Jurkat, Clone E6-1 (cell line): ENCODE results near the gene METTL15. TPM values are rescaled to one million over a fixed set of nuclear protein-coding genes. Genes with fewer than 3 reads are reported as not detected.
"Not testable (repeated sequence)": the region's sequence is repeated elsewhere in the genome, so short reads cannot be mapped to it uniquely, and the experiment has no call there.

ENCODE experiments used
- DNase-seq: peaks from one replicate; pipeline ENCODE4 v3.0.0-alpha.2; 2011; ENCODE audit warnings: low read depth, low spot score
- H3K4me3 ChIP-seq: 2 replicates; pipeline ENCODE4 v1.5.1; 2011; ENCODE audit warnings: mild to moderate bottlenecking, low read length, control low read depth, moderate library complexity
- polyA plus RNA-seq: library from polyadenylated mRNA; unstranded; fragments of >200 nt; gene quantifications from one replicate; pipeline ENCODE4 v1.2.1, GENCODE V29; 2012; ENCODE audit warnings: missing spikeins; ENCODE audit not compliant: insufficient read length, insufficient read depth

Gene METTL15, protein sequence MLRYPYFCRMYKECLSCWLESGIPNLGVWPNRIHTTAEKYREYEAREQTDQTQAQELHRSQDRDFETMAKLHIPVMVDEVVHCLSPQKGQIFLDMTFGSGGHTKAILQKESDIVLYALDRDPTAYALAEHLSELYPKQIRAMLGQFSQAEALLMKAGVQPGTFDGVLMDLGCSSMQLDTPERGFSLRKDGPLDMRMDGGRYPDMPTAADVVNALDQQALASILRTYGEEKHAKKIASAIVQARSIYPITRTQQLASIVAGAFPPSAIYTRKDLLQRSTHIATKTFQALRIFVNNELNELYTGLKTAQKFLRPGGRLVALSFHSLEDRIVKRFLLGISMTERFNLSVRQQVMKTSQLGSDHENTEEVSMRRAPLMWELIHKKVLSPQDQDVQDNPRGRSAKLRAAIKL
- 7.6 TPM for polyA plus RNA-seq

DNA sequence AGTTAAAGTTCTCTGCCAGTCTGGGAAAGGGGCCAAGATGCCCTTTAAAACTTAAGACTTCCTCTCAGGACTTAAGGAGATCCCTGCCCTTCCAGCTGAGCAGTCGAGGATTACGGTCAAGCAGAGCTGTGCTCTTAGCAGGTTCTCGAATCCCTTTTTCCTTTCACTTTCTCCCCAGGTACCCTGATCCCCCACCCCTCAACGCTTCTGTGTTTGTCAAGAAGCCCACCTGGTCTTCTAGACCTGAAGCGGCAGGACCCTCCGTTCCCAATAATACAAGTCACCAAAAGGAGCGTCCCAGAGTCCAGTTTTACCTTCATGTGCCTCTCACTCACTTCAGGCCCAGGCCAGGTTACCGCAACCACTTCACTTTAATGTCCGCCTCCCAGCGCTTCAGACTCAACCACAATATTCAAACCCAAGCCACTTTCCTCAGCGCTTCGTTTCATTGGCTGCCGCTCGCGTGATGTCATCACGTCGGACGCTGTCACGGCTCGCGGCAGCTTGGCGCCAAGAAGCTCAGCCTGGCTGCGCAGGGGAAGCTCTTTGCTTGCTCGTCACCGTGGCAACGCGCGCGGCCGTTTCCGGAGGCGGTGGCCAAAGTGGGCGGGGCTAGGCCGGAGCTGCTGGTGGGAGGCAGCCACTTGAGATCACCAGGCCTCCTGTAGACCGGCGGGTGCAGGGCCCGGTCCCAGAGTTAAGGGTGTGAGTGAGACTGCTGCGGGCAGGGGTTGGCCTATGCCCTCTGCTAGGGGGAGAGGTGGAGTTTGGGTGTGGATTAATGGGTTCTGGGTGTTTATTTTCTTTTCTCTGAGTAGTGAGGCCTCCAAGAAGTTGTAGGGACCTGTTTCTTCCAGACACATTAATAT, at the start of gene METTL15, which contains the start of gene KIF18A:
Gene METTL15 (plus strand): TSS at position 639 of the 869 bp plus-strand sequence. CDS start 4,947 bp downstream, outside the sequence.
Gene KIF18A (minus strand): TSS at position 407 of the 869 bp plus-strand sequence. CDS start 10,209 bp downstream, outside the sequence.
- peak within 1 kb of the TSS; percentile 69 for H3K4me3 ChIP-seq
- DNase-seq: peak; percentile 94

DNA sequence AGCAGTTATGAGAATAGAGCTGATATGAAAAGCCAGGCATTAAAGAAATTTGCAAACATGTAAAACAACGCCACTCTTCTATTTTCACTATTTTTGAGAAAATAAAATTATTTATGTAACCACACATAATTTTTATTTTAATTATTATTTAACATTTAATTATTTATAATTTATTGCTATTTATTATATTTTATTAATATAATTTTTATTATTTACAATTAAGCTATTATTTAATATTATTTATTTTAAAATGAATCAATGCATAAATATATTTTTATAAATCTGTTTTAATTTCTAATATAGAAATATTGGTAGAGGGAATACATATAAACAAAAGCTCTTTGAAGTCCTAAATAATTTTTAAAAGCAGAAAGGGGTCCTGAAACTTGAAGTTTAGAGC, 36.9 kb upstream of the METTL15 start:
- H3K4me3 ChIP-seq: no peak overlapping the region
- DNase-seq: no peak

DNA sequence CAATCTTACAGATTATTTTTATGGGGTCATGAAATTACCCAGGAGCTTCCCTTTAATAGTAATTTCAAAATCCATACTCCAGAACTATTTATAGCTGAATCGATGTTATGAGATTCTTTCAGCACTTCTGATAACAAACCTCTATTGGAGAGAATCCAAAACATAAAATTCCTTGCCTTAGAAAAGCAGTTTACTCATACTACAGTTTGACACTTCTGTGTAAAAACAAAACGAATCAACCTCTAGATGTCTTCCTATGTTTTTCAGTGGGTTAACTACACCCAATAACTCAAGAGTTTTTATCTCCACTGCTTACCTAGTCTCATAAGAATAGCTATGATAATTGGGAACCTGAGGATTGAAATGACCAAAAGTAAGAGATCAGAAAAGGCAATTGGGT, 35.9 kb upstream of the METTL15 start:
- DNase-seq: no peak
- H3K4me3 ChIP-seq: no peak overlapping the region

DNA sequence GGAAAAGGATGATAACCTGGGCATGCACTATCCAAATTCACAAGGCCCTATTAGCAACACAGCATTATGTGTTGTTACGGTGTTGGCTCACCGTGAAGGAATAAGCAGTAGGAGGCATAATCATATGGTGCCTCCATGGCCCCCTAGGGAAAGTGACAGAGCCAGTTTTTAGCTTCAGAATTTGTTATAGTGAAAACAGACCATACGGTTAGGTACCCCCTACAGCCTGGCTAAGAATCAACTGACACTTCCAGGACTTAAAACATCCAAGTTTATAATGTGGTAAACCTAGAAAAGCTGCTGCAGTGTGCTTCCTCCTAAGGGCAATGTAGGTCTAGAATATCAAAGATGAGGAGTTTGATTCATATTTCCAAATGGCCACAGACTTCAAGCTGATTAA, 30.7 kb upstream of the METTL15 start:
- no peak overlapping the region for H3K4me3 ChIP-seq
- DNase-seq: no peak

DNA sequence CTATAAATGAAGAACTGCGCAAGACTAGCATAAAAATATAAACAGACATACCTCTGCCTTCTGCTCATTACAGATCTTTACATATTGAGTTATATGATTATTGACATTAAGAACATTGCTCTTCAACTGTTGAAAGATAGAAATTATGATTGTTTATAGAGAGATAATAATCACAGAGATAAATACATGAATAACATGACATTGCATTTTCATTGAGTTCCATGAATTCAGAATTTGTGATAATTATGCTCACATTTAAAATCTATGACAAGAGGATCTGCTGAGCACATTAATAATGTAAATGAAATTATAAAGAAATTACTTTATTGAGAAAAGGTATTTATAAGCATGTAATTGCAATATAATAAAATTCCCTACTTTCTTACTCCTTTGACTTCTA, 25.1 kb upstream of the METTL15 start:
- no peak for DNase-seq
- H3K4me3 ChIP-seq: no peak overlapping the region

DNA sequence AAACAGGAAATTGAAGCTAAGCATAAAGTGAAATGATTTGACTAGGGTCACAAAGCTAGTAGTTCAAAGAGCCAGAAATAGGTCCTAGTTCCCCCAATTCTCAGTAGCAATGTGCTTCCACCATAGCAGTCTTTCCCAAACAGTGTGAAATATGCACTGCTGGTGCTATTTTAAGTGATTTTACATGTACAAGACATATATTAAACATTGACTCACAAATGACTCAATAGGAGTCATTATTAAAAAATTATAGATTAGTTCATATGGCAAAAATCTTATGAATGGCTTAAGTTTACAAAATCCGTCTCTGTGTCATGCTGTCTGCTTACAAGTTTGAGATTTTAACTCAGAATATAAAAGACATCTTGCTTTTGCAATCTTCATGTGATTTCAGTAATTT, 21.6 kb upstream of the METTL15 start:
- H3K4me3 ChIP-seq: no peak overlapping the region
- DNase-seq: no peak

DNA sequence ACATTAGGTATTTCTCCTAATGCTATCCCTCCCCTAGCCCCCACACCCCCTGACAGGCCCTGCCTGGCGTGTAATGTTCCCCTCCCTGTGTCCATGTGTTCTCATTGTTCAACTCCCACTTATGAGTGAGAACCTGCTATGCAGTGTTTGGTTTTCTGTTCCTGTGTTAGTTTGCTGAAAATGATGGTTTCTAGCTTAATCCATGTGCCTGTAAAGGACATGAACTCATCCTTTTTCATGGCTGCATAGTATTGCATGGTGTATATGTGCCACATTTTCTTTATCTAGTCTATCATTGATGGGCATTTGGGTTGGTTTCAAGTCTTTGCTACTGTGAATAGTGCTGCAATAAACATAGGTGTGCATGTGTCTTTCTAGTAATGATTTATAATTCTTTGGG, 21.0 kb upstream of the METTL15 start:
- not testable (repeated sequence) for H3K4me3 ChIP-seq, DNase-seq

DNA sequence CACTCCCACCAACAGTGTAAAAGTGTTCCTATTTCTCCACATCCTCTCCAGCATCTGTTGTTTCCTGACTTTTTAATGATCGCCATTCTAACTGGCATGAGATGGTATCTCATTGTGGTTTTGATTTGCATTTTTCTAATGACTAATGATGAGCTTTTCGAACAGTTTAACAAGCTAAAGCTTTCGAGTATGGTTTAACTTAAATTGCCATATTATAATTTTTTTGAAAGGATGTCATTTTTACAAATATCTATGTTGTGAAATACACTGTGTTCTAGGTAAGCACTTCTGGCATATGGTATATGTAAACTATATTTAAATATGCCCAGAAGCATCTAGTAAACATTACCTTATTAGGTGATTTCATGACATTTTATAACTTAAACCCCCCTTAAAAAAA, 20.5 kb upstream of the METTL15 start:
- not testable (repeated sequence) for DNase-seq, H3K4me3 ChIP-seq

DNA sequence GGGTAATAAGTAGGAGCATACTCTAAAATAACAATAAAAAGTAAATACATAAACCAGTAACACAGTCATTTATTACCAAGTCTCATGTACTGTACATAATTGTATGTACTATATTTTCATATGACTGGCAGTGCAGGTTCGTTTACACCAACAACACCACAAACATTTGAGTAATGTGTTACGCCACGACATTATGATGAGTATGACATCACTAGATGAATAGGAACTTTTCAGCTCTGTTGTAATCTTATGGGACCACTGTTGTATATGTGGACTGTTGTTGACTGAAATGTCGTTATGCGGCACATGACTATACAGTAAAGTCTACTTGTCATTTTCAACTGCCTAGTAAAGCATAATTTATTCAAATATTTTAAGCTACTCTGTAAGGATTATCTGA, 18.8 kb upstream of the METTL15 start:
- DNase-seq: no peak
- H3K4me3 ChIP-seq: no peak overlapping the region

DNA sequence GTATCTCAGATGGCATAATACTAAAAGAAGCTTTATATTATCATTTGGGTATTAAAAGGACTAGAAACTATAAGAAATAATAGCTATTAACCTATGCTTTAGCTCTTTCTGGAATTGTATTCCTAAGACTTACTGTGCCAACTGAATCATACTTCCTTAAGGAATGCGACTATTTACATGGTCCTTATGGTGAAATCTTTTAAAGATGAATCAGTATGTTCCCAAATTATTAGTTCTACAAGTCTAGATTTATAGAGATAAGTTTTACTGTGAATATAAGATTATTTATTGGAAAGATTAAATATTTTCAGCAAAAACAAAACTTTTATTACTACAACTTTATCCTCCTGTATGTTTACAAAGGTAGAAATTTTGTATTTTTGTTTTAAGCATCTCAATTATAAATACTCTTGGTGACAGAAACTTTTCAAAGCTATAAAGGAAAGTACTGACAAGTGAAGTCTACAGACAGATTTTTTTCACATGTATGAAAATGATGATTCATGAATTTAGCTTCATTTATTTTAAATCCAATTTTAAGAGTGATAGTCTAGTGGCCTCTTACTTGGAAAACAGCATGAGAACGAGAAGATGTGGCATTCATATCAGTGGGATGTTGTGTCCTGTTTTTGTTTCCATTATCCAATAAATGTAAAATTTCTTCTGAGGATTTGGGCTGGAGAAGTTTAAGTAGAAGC, 18.0 kb upstream of the METTL15 start:
- DNase-seq: no peak
- no peak overlapping the region for H3K4me3 ChIP-seq

DNA sequence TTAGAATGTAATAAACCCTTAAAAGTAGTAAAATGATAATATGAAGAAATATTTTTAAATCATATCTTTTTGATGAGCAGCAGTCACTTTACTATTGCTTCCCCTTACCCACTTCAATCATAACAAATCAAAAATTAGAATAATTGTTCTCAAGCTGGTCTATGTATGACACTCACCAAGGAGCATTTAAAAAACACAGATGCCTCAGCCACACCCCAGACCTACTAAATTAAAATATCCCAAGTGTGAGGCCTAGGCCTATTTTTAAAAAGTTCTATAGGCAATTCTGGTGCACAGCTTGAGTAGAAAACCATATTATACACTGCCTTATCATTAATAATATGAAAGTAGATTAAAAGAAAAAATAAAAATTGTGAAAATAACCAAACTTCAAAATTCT, 15.4 kb upstream of the METTL15 start:
- DNase-seq: no peak
- no peak overlapping the region for H3K4me3 ChIP-seq

DNA sequence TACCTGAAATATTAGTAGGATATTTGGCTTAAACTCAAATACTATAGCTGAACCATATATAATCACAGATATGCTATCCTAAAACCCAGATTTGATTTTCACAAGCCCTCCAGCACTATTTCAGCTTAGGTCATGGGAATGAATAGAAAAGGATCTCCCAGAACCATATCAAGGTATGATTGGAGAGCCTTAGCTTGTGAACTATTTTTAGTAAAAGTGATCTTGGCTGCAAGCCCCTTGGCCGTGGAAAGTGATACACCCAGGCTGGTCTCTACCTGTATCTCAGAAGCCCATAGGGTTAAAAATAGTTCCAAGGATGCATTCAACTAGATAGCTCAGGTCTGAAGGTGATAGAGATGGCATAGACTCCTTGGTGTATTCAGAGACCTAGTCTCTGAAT, 9.9 kb upstream of the METTL15 start:
- DNase-seq: no peak

DNA sequence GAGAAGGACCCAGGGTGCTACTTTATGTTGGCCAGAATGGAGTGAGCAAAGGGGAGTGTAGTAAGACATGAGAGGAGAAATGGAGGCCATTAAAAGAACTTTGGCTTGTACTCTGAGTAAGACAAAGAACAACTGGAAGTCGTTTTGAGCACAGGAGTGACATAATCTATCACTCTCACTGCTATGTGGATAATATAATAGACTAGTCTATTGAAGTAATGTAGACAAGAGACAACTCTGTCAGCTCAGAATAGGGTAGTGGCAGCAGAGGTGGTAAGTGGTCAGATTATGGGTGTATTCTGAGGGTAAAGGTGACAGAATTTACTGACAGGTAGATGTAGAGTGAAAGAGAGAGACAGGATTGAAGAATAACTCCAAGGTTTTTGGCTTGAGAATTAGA, 8.5 kb upstream of the METTL15 start:
- no peak overlapping the region for H3K4me3 ChIP-seq
- no peak for DNase-seq

More for the DNA sequence above, 9.9 kb upstream of the METTL15 start:
- H3K4me3 ChIP-seq: no peak overlapping the region

DNA sequence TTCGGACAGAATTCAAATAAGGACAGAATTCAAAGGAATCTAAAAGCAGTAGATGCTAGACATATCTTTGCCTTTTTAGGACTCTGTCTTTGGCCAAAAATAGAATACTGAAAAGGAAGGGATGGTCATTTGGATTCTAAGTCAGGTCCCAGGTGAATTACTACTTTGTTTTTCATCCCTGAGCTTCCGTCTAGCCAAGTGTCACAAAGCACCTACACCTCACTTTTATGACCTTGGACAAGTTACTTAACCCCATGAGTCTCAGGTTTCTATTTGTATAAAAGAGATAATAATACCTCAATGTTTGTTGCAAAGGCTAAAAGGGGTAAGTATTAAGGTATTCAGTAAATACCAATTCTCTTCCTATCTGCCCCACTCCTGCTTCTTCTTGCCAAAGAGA, 7.5 kb upstream of the METTL15 start:
- DNase-seq: no peak
- no peak overlapping the region for H3K4me3 ChIP-seq

DNA sequence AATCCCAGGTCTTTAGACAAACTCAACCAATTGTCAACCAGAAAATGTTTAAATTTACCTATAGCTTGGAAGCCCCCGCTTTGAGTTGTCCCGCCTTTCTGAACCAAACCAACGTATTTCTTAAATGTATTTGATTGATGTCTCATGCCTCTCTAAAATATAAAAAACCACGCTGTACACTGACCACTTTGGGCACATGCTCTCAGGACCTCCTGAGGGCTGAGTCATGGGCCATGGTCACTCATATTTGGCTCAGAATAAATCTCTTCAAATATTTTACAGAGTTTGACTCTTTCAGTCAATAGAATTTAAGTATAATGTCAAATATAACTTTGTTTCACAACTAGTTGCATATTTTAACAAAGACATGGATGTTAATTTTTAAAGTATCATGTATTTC, 5.9 kb upstream of the METTL15 start:
- DNase-seq, H3K4me3 ChIP-seq: not testable (repeated sequence)

DNA sequence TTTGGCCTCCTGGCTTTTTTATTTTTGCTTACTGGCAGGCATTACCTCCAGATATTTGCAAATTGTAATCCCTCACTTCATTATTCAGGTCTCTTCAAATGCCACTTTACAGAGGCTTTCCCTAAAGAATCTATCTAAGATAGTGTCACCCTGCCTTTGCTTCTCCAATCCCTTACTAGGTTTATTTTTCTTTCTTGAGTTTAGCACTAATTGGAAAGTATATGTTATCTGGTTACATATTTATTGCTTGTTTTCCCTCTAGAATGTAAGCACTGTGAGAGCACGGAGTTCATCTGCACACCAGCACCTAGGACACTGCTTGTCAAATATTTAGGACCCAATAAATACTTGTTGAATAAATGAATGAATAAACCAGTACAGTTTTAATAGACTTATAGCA, 3.8 kb upstream of the METTL15 start:
- no peak for DNase-seq
- H3K4me3 ChIP-seq: no peak overlapping the region

DNA sequence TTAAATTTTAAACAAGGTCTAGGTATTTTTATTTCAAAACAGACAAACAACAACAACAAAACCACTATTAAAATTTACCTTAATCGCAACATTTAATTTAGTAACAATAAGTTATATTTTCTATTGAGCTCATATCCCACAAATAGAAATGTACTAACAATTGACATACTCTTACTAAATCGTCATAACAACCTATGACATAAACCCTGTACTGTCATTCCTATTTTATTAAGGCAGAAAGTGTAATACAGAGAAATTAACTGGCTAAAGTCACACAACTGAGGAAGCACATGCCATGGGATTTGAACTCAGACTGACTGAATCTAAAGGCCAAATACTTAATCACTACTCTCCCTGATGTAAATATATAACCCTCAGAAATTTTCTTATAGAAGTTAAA, 3.2 kb upstream of the METTL15 start:
- no peak overlapping the region for H3K4me3 ChIP-seq
- DNase-seq: no peak

DNA sequence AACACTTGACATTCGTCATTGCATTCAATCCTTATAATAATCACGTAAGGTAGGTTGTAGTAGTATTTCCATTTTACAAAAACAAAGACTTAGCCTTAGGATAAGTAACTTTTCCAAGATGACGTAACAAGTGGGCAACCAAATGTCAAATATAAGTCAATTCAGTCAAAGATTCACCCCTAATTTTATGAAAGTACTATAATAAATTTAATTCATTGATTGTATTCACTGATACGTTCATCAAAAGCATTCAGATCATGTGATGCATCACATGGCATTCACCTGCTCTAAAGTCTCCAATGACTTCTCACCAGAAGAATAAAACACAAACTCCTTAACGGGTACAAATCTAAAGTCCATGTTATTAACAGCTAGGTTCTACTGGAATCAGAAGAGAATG, 2.3 kb upstream of the METTL15 start:
- no peak overlapping the region for H3K4me3 ChIP-seq
- DNase-seq: no peak

DNA sequence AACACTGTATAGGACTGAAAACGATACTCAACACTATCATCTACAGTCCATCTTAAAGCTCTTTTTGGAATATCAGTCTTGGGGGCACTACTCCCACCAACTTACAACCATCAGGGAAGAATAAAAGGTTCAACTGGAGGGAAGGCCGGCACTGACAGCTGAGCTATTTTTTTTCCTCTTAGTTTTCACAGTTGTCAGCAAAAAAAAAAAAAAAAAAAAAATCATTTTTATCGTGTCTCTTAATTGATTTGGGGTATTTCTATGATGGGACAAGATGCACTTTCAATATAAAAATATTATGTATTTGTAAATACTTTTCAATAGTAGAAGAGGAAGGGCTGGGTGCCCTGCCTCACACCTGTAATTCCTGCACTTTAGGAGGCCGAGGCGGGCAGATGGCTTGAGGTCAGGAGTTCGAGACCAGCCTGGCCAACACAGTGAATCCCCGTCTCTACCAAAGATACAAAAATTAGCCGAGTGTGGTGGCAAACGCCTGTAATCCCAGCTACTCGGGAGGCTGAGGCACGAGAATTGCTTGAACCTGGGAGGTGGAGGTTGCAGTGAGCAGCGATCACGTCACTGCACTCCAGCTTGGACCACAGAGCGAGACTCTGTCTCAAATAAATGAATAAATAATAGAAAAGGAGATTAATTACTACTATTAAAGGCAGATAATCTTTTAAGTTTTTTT, 1.7 kb upstream of the METTL15 start:
- H3K4me3 ChIP-seq: peak overlapping the region; percentile 69
- DNase-seq: no peak
